ENCODE measurements around the gene HAP1. TPM values are rescaled to one million over a fixed set of nuclear protein-coding genes. Genes with fewer than 3 reads are reported as not detected.

The HAP1 gene
- polyA plus RNA-seq, 1 of the 3 experiments (the other 2 are of a cell fraction), result 0.18 TPM

DNA sequence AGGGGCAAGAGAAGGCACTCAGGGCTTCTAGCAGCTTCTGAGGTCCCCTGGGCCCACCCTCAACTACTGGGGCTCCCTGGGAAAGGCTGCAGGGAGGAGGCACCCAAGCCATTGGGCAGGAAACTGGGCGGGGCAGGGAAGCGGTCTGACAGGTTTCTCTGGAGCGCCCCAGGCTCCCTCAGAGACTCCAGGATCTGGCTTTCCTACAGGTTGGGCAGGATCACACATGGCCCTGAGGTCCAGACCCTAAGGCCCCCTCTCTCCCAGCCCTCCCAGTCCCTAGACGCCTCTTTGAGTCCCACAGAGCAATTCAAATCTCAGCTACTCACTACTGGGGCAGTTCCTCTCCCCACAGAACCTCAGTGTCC, 37.8 kb upstream of the HAP1 start:
- TF ChIP-seq ELF1 (IDR thresholded peaks at IDR 0.05) (no peak), TCF12 (IDR thresholded peaks at IDR 0.05) (no peak)
- TF ChIP-seq, protein P1, sequence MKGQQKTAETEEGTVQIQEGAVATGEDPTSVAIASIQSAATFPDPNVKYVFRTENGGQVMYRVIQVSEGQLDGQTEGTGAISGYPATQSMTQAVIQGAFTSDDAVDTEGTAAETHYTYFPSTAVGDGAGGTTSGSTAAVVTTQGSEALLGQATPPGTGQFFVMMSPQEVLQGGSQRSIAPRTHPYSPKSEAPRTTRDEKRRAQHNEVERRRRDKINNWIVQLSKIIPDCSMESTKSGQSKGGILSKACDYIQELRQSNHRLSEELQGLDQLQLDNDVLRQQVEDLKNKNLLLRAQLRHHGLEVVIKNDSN (IDR thresholded peaks at IDR 0.05; ENCODE audit: borderline replicate concordance, low read depth), result no peak
- Histone ChIP-seq H3K79me2 (ENCODE audit: insufficient read depth) (no peaks in the 10 kb centered on the region), H3K4me3 (ENCODE audit: low read depth in 2 of 2, low read length in 1 of 2) (no peak overlapping the region), H4K20me1 (ENCODE audit: insufficient read depth) (peaks cover 4% of the 10 kb centered on the region; the same call in 1 of the 2 replicates), H3K4me2 (no peak overlapping the region), H2AFZ (ENCODE audit: low read depth) (no peak overlapping the region), H3K27me3 (ENCODE audit: insufficient read depth) (no peaks in the 10 kb centered on the region), H3K9ac (no peak overlapping the region), H3K4me1 (ENCODE audit: control insufficient read depth in 1 of 2, insufficient read depth in 2 of 2, low read depth in 1 of 2, low read length in 1 of 2) (peaks cover 4 to 27% of the 10 kb centered on the region in 2 experiments; a peak in 3 of 4 replicates), H3K9me3 (no peaks in the 10 kb centered on the region), H3K9me2 (no peaks in the 10 kb centered on the region), H3K27ac (ENCODE audit: low read depth in 2 of 2, low read length in 1 of 2) (no peak overlapping the region; a peak in 1 of 4 replicates), H3F3A (replicated peaks; ENCODE audit: insufficient read depth) (peaks cover 10% of the 10 kb centered on the region), H3K36me3 (replicated peaks in 1 of 2; ENCODE audit: control insufficient read depth in 1 of 2, insufficient read depth in 2 of 2, low read length in 1 of 2) (peaks cover 0 to 4% of the 10 kb centered on the region in 2 experiments)
- POLR2A ChIA-PET, result interaction anchor here (0.9 kb wide), 1 partner anchor 14 kb away, joined by 3 read pairs; the partner anchor contains the start of gene JUP
- DNase-seq, result no peak
- CTCF ChIA-PET, result interaction anchor here (3.9 to 5.0 kb wide), 2 partner anchors 14 to 30 kb away, joined by 15 to 35 read pairs; partner anchors contain the start of gene JUP
- 94% methylated on average over 3 of the region's 4 CpGs for WGBS (ENCODE audit: low lambda C conversion rate)

DNA sequence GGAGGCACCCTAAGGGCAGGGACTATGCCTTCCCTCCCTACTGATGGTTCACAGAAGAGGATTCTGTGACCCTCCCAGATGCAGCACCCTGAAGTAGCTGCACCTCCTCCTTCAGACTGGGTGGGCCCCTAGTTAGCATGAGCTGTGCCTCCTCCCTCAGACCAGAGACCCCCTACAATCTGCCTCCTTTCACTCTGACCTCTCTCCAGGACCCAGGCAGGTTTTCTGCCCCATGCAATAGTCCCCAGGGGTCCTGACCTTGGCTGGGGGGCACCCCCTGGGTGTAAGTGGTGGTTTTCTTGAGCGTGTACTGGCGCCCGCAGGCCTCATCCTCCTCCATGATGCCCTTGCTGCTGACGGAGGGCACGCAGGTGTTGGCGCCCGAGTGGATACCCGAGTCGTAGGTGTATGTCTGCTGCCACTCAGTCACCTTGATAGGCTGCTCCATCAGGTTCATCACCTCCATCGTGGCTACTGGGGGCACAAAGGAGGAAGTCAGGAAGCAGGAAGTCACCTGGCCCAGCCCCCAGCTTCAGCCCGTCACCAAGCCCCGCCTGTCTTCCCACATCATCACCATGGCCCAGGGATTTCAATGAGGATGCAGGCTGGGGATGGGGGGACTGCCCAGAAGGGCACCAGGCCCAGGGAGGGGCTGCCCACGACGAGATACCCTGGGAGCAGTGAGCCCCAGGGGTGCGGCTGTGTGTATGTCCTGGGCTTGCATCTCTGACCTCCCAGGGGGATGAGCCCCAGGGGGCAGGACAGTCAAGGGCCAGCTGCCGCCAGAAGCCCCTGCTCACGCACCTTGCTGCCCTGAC, 37.2 kb upstream of the HAP1 start:
- peaks cover 0 to 24% of the 10 kb centered on the region in 2 experiments; a peak in 1 of 4 replicates for H3K4me1 ChIP-seq (ENCODE audit: control insufficient read depth in 1 of 2, insufficient read depth in 2 of 2, low read depth in 1 of 2, low read length in 1 of 2)
- peaks cover 4% of the 10 kb centered on the region for H3F3A ChIP-seq (replicated peaks; ENCODE audit: insufficient read depth)
- H3K27ac ChIP-seq (ENCODE audit: low read depth in 2 of 2, low read length in 1 of 2), result no peak overlapping the region; a peak in 1 of 4 replicates
- no peak for DNase-seq
- H4K20me1 ChIP-seq (ENCODE audit: insufficient read depth), result no peaks in the 10 kb centered on the region
- H3K9me2 ChIP-seq, result no peaks in the 10 kb centered on the region
- H3K4me3 ChIP-seq (ENCODE audit: low read depth in 2 of 2, low read length in 1 of 2), result no peak overlapping the region
- WGBS (ENCODE audit: low lambda C conversion rate), result 95% methylated on average over 15 of the region's 17 CpGs
- peaks cover 0 to 6% of the 10 kb centered on the region in 2 experiments for H3K36me3 ChIP-seq (replicated peaks in 1 of 2; ENCODE audit: control insufficient read depth in 1 of 2, insufficient read depth in 2 of 2, low read length in 1 of 2)
- H3K9ac ChIP-seq, result no peak overlapping the region
- ChIA-PET POLR2A (interaction anchor here (0.9 kb wide), 1 partner anchor 15 kb away, joined by 3 read pairs; the partner anchor contains the start of gene JUP), CTCF (interaction anchor here (0.9 to 5.0 kb wide), 3 partner anchors 8 to 30 kb away, joined by 4 to 35 read pairs (median 15); partner anchors contain the start of gene JUP)
- no peak for TF ChIP-seq JUND (IDR thresholded peaks at IDR 0.05)
- no peak for TF ChIP-seq MEF2A (IDR thresholded peaks at IDR 0.05; ENCODE audit: borderline replicate concordance, low read depth)
- no peak for TF ChIP-seq RXRA (IDR thresholded peaks at IDR 0.05; ENCODE audit: borderline replicate concordance, low read depth)
- TF ChIP-seq NRF1 (IDR thresholded peaks at IDR 0.05; ENCODE audit: low read depth, low read length), result no peak
- TF ChIP-seq GABPA (IDR thresholded peaks at IDR 0.05; ENCODE audit: low read depth), result no peak
- no peaks in the 10 kb centered on the region for H3K9me3 ChIP-seq
- no peak overlapping the region for H3K4me2 ChIP-seq
- no peaks in the 10 kb centered on the region for H3K79me2 ChIP-seq (ENCODE audit: insufficient read depth)
- no peak overlapping the region for H2AFZ ChIP-seq (ENCODE audit: low read depth)
- no peaks in the 10 kb centered on the region for H3K27me3 ChIP-seq (ENCODE audit: insufficient read depth)

DNA sequence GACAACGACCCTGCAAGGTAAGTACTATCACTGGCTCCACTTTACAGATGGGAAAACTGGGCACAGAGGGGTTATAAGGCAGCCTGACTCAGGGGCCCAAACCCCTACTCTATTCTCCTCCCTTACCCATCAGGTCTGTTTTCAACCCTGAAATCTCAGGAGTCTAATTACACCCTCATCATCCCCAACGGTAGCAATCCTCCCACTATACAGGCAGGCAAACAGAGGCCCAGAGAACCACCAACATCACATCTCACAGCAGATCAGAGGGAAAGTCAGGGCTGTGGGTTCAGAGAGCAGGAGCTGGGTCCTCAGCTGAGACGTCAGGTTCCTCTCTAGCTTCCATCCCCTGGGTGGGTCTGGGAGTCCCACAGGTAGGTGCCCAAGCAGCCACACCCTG, 35.5 kb upstream of the HAP1 start:
- no peak overlapping the region for H3K4me3 ChIP-seq (ENCODE audit: low read depth in 2 of 2, low read length in 1 of 2)
- TF ChIP-seq TCF12 (IDR thresholded peaks at IDR 0.05) (no peak), EP300 (IDR thresholded peaks at IDR 0.05; ENCODE audit: borderline replicate concordance in 1 of 2, low read depth in 1 of 2, low read length in 1 of 2) (no peak), MEF2A (IDR thresholded peaks at IDR 0.05; ENCODE audit: borderline replicate concordance, low read depth) (no peak), NFIC (IDR thresholded peaks at IDR 0.05; ENCODE audit: borderline replicate concordance) (no peak)
- TF ChIP-seq, protein P2, sequence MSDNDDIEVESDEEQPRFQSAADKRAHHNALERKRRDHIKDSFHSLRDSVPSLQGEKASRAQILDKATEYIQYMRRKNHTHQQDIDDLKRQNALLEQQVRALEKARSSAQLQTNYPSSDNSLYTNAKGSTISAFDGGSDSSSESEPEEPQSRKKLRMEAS (IDR thresholded peaks at IDR 0.05; ENCODE audit: low read depth), result no peak
- no peaks in the 10 kb centered on the region for H3K9me3 ChIP-seq
- H3K27ac ChIP-seq (ENCODE audit: low read depth in 2 of 2, low read length in 1 of 2), result no peak overlapping the region
- peaks cover 0 to 22% of the 10 kb centered on the region in 2 experiments; a peak in 1 of 4 replicates for H3K4me1 ChIP-seq (ENCODE audit: control insufficient read depth in 1 of 2, insufficient read depth in 2 of 2, low read depth in 1 of 2, low read length in 1 of 2)
- H3F3A ChIP-seq (replicated peaks; ENCODE audit: insufficient read depth), result peaks cover 3% of the 10 kb centered on the region
- WGBS (ENCODE audit: low lambda C conversion rate), result 76% methylated on average over 2 of the region's 3 CpGs
- no peak overlapping the region for H2AFZ ChIP-seq (ENCODE audit: low read depth)
- H3K4me2 ChIP-seq, result no peak overlapping the region
- H3K9me2 ChIP-seq, result no peaks in the 10 kb centered on the region
- POLR2A ChIA-PET, result no interaction called here
- no peaks in the 10 kb centered on the region for H3K79me2 ChIP-seq (ENCODE audit: insufficient read depth)
- DNase-seq, result no peak
- H3K27me3 ChIP-seq (ENCODE audit: insufficient read depth), result no peaks in the 10 kb centered on the region
- peaks cover 0 to 6% of the 10 kb centered on the region in 2 experiments for H3K36me3 ChIP-seq (replicated peaks in 1 of 2; ENCODE audit: control insufficient read depth in 1 of 2, insufficient read depth in 2 of 2, low read length in 1 of 2)
- H3K9ac ChIP-seq, result no peak overlapping the region
- no peaks in the 10 kb centered on the region for H4K20me1 ChIP-seq (ENCODE audit: insufficient read depth)
- CTCF ChIA-PET, result interaction anchor here (0.9 to 1.4 kb wide), 2 partner anchors 30 to 32 kb away, joined by 3 to 4 read pairs; no protein-coding TSS in a partner anchor

Measured in SK-N-SH (cell line).